Vagina (tissue), 2 donors: Measurements from ENCODE around the gene MST1R.

Source experiments
- POLR2AphosphoS5 ChIP-seq, 2 donors: sonication (generic); formaldehyde crosslinking; IDR thresholded peaks; one replicate each; pipeline ENCODE4 v1.9.0; 2017; ENCODE audit warnings: antibody characterized with exemption in 2 of 2, mild to moderate bottlenecking in 2 of 2, low read depth in 1 of 2; ENCODE audit not compliant: insufficient read depth in 1 of 2
- TF ChIP-seq, protein P1 (sequence below), 3 experiments: fragments of 450-650 bp in 2 of 3; fragments of 200-600 bp in 1 of 3; sonication (generic) in 1 of 3; IDR thresholded peaks; one replicate each; pipeline ENCODE4 v1.5.1; 2017 to 2019; ENCODE audit warnings: antibody characterized with exemption in 3 of 3, mild to moderate bottlenecking in 2 of 3, moderate library complexity in 2 of 3

DNA sequence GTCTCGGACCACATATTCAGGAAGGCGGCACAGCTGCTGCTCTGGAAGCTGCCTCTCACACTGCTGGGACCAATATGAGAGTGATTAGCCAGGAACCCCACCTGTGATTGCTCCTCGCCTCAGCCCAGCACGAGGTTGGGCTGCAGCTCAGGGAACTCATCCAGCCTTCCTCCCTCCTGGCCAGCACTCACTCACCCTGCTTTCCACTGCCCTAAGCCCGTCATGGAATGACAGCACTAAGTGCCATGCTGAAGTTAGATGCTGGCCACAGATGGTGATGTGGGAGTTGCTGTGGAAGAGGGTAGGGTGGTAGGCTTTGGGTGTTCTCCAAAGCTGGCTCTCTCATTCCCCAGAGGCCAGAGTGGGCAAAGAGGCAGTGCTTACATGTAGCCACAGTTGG is 7.3 kb downstream of the MST1R start:
- TF ChIP-seq, protein P1, sequence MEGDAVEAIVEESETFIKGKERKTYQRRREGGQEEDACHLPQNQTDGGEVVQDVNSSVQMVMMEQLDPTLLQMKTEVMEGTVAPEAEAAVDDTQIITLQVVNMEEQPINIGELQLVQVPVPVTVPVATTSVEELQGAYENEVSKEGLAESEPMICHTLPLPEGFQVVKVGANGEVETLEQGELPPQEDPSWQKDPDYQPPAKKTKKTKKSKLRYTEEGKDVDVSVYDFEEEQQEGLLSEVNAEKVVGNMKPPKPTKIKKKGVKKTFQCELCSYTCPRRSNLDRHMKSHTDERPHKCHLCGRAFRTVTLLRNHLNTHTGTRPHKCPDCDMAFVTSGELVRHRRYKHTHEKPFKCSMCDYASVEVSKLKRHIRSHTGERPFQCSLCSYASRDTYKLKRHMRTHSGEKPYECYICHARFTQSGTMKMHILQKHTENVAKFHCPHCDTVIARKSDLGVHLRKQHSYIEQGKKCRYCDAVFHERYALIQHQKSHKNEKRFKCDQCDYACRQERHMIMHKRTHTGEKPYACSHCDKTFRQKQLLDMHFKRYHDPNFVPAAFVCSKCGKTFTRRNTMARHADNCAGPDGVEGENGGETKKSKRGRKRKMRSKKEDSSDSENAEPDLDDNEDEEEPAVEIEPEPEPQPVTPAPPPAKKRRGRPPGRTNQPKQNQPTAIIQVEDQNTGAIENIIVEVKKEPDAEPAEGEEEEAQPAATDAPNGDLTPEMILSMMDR (IDR thresholded peaks at IDR 0.05): no peak
- no peak for TF ChIP-seq POLR2AphosphoS5 (IDR thresholded peaks at IDR 0.05; ENCODE audit: insufficient read depth in 1 of 2, low read depth in 1 of 2)
